SK-N-SH (cell line): ENCODE data around the gene THEM5.
"Not testable (repeated sequence)": the region's sequence is repeated elsewhere in the genome, so short reads cannot be mapped to it uniquely, and the experiment has no call there.

Experiments used
- EP300 ChIP-seq, 2 experiments: IDR thresholded peaks; 2 replicates each; pipeline versions ENCODE4 v1.4.0 to v1.6.1; 2012; ENCODE audit warnings: borderline replicate concordance in 1 of 2, low read depth in 1 of 2, low read length in 1 of 2
- GABPA ChIP-seq: IDR thresholded peaks from 2 replicates; pipeline ENCODE4 v1.4.0; 2012; ENCODE audit warnings: low read depth, mild to moderate bottlenecking
- SMC3 ChIP-seq: IDR thresholded peaks from 2 replicates; pipeline ENCODE4 v1.6.1; 2012; ENCODE audit warnings: low read depth, low read length, improper control_type of control experiment
- TF ChIP-seq, protein P1 (sequence below): fragments of 200-600 bp; sonication (generic); IDR thresholded peaks from 2 replicates; pipeline ENCODE4 v1.6.1; 2017; ENCODE audit warnings: antibody characterized with exemption, mild to moderate bottlenecking, moderate library complexity

DNA sequence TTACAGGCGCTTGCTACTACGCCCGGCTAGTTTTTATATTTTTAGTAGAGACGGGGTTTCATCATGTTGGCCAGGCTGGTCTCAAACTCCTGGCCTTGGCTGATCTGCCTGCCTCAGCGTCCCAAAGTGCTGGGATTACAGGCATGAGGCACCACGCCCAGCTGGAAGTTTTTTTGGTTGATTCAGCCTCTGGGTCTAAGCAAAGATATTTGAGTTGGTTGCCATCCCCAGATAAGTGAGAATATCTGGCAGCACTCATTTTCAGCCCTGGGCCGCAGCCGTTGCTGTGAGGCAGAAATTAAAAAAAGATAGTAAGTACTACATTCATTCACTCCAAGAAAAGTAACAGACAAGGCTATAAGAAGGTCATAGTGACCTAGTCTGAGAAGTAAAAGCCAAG, 2.0 kb upstream of the THEM5 start:
- TF ChIP-seq, protein P1, sequence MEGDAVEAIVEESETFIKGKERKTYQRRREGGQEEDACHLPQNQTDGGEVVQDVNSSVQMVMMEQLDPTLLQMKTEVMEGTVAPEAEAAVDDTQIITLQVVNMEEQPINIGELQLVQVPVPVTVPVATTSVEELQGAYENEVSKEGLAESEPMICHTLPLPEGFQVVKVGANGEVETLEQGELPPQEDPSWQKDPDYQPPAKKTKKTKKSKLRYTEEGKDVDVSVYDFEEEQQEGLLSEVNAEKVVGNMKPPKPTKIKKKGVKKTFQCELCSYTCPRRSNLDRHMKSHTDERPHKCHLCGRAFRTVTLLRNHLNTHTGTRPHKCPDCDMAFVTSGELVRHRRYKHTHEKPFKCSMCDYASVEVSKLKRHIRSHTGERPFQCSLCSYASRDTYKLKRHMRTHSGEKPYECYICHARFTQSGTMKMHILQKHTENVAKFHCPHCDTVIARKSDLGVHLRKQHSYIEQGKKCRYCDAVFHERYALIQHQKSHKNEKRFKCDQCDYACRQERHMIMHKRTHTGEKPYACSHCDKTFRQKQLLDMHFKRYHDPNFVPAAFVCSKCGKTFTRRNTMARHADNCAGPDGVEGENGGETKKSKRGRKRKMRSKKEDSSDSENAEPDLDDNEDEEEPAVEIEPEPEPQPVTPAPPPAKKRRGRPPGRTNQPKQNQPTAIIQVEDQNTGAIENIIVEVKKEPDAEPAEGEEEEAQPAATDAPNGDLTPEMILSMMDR, result not testable (repeated sequence)
- not testable (repeated sequence) for TF ChIP-seq EP300 (IDR thresholded peaks at IDR 0.05; ENCODE audit: borderline replicate concordance in 1 of 2, low read depth in 1 of 2, low read length in 1 of 2); GABPA; SMC3
